GM19023 (cell line): ENCODE results near the gene MCM9.

Experiments
- ATAC-seq: cut with Tn5 transposase; IDR thresholded peaks from one replicate; pipeline ENCODE4 v1.9.1; 2021; ENCODE audit warnings: mild to moderate bottlenecking, moderate library complexity; ENCODE audit not compliant: unreplicated experiment

Gene MCM9

DNA sequence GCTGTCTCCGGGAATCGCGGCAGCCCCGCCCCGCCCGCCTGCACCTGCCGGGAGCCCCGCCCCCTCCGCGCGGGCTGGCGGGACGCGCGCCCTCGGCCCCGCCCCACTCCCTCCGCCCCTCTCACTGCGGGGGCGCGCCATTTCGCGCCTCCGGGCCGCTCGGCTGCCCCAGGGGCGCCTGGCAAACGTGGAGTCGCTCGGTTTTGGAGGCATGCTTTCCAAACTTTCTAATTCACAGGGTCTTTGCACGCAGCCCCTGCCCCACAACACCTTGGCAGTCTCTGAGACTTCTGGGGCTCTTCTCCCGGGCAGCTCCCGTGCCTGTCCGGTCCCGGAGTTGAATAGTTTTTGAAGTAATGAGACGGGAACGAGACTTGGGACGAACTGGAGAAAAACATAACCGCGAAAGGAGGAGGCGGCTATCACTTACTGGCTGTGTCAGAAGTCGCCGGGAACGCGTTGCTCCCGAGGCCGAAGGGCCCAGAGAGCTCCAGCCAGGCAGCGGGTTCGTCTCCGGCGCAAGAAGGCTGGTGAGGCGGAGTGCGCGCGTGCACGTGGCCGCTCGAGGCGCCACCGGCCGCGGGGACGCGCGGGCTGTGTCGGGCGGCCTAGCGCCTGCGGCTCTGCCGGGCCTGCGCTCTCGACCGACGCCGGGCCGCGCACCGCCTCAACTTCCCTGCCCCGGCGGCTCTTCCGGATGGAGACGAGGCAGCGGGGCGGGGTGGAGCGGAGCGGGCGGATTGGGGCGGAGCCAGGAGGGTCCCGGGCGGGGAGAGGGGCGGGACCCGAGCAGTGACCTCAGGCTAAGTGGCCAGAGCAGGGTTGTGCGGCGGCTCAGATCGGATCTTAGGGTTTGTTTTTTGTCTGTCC lies at the start of gene MCM9:
MCM9 (minus strand) TSS at position 699 of the 870 bp plus-strand sequence. CDS start 3,436 bp downstream, outside the sequence.
- peak; percentile 95 for ATAC-seq

DNA sequence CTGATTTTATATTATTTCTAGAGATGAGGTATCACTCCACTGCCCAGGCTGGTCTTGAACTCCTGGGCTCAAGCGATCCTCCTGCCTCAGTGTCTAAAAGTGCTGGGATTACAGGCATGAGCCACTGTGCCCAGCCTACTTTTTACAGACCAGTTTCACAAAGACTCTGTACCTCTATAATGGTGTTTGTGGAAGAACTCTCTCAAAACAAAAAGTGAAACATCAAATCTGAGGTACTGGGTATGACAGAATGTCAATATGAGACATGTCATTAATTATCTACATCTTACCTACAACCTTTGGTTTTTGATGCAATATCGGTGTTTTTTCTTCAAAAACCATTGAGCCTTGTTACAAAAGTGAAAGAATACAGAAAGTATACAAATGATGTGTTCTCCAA lies 49.4 kb upstream of the MCM9 start:
- no peak for ATAC-seq

DNA sequence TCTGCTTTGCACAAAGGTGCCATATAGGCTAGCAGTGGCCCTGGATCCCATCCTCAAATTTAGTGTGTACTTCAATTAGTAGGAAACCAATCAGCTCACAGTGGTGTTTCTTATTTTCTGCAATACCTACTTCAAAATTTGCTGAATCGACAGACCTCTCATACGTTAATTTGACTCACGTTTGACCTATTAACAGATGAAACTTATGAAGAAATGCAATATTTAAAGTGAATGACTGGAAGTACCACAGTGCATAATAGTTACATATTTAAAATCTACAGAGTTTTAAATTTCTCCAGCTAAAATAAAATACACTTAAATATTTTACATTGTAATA lies 47.6 kb upstream of the MCM9 start:
- no peak for ATAC-seq

DNA sequence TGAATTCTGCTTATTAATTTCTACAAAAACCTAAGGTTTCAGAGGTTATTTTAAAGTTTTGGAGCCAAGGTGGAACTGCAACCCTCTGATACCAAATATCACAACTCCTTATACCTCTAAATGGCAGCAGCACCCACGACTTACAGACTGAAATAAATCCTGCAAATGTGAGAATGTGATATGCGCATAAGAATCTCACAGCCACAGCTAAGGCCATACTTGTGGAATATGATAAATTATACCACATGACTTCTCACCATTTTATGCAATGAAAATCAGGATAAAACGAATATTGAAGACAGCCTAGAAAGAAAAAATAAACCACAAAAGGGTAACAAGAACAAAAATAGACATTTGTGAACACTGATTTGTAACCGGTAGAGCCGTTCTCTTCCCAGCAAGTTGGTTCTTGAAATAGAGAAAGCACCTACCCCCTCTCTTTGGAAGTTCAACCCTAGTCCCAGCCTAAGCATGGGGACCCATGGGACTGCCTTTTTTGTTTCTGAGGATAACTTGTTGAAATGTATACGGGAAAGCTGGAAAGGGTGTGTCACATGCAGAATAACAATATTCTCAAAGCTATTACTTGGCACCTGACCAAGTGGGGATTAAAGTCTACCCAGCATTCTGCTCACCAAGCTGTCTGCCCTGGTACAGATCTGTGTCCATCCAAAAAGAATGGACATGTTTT lies 47.1 kb upstream of the MCM9 start:
- ATAC-seq = no peak

DNA sequence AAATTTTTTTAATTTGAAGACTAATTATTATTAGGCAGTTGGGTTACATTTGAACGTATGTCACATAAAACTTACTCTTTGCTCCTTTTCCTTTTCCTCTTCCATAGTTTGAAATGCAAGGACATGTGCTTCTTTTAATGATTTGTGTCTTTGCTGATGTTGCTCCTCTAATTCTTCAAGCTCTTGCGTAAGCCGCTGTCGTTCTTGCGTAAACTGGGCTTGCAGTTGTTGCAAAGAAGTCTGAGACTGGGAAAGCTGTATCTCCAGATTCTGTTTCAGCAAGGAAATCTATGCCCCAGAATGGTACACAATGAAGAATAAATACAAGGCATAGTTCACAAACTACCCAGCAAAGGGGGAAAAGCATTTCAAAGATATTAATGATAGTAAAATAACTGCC lies 45.1 kb upstream of the MCM9 start:
- no peak for ATAC-seq

DNA sequence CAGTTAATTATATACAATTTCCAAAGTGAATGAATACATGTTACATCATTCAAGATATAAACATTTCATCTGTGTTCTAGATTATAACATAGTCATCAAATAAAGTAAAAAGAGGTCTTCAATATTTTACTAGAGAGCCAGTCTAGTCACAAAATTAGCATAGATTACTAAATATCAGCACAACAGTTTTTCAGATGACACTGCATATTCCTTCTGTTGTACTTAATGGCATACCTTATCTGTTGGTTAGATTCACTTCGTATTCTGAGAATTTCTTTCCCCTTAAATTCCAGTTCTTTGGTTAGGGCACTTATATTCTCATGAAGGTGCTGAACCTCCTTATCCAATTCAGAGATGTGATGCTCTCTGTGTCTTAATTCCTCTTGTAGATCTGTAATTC lies 39.8 kb upstream of the MCM9 start:
- no peak for ATAC-seq

DNA sequence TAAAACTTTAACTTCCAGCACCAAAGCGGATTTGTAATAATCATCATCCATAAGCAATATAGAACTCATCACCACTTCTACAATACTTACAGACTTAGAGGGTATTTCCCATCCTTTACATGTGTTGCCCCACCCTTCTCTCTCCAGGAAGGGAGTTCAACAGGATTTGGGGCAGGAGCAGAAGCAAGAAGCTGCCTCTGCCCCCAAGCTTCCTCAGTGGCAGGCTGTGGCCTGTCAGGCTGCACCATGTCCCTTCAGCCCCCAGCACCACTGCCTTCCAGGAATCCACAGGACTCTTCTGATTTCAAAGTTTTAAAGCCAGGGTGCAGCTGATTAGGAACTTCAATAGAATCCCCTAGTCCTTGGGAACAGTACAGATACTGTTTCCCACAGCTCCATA lies 36.7 kb upstream of the MCM9 start:
- ATAC-seq = no peak

DNA sequence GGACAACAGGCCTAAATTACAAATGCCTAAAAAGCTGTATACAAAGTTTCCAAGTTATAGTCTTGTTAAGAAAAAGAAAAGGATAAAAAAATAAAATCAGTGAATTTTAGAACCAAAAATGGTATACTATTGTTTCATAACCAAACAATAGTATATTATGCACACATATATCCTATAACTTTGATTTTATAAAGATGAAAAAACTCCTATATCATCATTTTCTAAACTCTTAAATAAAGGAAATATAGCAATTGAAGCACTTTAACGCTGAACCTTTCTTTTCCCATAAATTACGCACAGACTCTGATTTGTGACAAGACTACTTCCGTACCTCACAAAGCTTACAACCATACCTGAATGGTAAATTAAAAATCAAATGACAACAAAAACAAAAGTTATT lies 35.9 kb upstream of the MCM9 start:
- no peak for ATAC-seq

DNA sequence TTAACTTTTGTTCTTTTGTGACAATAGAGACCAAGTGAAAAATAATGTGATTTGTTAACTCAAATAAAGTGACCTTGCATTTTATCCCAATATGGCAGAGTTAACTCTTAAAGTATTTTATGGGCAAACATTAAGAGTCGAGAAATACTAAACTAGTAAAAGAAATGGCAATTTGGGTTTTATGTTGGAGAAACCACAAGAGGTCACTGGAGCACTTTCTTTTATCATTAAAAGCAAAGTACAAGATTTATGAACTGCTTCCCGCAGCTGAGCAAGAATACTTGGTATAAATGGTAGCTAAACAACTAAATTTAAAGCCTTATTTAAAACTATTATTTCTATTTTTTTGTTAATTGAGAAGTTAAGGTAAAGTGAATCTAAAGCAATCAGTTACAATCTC lies 33.5 kb upstream of the MCM9 start:
- no peak for ATAC-seq

DNA sequence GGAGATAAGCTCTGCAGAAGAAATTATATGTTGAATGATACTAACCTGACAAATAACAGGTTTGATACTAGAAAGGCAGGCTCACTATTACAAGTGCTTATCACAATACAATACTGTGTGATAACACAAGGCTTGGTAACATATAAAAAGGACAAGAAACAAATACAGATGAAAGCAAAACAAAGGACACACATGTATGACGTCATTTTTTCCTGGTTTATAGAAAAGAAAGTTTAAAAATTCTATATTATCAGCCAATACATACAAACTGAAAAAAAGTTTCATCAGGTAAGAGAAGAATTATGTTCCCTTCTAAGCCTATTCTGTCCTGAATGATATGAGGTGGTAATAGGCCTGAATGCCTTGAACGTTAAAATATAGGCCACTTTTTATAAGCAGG lies 32.3 kb upstream of the MCM9 start:
- no peak for ATAC-seq

DNA sequence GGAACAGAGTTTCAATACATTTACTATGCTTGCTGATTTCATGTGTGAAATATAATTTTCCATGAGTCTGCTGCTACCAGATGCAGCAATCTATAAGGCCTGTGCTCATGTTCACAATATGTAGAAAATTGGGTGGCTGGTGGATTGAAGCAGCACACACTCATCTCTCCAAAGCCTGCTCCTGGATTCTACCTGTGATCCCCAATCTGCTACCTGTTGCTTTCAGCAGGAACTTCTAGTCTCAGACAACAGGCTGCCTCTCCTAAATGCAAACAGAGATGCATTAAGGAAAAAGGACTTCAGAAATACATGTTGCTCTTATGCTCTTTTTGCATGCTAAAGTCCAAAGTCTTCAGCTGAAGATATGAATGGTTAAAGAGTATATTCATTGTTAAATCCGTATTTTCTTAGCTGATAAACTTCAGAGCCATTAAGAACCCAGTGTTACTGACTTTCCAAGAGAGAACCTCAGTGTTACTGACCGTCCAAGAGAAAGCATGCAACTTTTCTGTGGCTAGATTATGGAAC lies 30.9 kb upstream of the MCM9 start:
- no peak for ATAC-seq

DNA sequence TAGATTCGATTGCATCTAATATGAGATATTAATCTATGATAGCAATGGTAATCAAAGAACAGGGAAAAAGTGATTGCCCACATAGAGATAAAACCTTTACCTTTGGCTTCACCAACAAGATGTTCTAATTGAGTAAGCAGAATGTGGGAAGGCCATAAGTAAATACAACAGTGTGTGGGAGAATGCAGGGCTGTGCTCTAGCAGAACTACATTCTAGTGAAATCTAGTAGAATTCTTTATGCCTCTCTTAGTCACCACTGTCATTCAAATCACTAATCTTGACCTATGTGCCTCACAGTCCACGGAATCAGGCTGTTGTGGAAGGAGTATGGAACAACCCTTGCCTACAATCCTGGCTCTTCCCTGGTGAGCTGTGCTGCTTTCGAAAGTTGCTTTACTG lies 30.4 kb upstream of the MCM9 start:
- ATAC-seq = no peak

DNA sequence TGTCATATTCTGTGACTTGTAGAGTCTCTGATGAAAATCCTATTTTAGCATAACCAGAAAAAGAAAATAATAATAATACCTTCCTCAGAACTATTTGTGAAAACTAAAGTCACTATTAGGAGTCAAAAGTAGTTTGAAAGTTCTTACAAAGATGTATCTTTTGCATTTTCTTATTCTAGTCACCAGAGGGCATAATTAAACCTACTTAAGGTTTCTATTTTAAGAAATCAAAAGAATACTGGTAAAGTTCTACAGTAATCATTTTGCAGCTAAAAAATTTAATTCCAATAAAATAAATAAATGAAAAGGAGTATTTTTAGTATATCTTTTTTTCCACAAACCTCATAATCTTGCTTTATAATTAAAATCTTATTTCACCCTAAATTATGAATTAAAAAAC lies 28.0 kb upstream of the MCM9 start:
- ATAC-seq = no peak

DNA sequence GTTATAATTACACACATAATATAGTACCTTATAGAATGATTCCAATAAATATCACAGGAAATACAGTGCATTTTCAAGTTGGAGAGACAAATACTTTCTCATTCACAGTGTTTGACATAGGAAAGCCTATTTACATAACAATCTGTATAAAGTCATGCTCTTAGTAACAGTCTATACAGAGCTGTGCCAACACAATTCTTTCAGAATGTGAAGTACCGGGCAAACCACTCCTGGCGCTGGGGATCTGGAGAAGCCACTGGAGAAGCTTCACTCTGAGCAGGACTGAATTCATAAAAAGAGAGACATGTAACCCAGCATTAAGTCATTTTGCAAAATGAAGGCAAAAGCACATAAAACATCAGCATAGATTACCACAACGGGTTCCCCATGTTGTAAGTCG lies 24.9 kb upstream of the MCM9 start:
- no peak for ATAC-seq

DNA sequence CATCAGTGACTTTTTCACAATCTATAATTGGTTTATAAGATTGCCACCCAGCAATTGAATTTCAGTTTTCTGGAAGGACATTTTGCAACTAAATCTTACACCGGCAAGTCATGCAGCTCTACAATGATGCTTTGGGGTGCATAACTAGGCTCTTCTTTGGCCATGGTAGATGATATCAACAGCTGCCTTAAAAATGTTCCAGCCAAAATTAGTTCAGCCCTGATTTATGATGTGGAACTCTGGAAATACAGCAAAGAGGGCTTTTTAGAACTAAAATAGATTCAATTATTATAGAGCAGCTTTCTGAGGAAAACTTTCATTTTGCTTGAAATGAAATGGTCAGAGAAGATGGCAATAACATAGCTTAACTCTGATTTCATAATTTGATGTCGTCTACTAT lies 18.4 kb upstream of the MCM9 start:
- ATAC-seq = no peak

DNA sequence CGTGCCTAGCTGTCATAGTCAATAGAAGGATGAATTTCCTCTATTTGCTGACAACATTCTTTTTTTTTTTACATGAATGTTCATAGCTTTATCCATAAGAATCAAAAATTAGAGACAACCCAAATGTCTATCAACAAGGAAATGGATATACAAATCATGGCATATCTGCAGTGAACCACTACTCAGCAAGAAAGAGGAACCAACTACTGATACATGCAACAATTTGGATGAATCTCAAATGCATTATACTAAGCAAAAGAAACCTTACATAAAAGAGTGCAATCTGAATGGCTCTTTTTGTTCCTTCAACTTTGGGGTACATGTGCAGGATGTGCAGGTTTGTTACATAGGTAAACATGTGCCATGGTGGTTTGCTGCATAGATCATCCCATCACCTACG lies 17.7 kb upstream of the MCM9 start:
- no peak for ATAC-seq

DNA sequence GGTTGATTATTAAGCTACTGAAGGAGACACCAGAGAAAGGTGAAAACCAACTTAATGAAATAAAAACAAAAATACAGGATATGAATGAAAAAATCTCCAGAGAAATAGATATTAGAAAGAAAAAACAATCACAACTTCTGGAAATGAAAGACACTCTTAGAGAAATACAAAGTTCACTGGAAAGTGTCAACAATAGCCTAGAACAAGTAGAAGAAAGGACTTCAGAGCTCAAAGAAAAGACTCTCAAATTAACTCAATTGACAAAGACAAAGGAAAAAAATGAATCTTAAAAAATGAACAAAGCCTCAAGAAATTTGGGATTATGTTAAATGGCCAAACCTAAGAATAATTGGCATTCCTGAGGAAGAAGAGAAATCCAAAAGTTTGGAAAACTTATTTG lies 10.3 kb upstream of the MCM9 start:
- ATAC-seq = no peak

DNA sequence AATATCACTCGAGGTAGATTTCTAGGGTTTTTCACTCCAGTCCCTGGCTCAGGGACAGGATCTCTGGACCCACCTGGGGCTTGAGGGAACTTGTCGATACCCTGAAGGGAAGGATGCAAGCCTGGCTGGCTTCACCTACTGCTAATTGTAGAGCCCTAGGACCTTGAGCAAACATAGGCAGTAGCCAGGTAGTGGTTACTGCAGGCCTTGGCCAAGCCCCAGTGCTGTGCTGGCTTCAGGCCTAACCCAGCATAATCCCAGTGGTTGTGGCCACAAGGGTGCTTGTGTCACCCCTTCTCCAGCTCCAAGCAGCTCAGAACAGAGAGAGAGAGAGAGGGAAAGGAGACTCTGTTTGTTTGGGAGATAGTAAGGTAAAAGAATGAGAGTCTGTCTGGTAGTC lies 5.8 kb upstream of the MCM9 start:
- no peak for ATAC-seq

DNA sequence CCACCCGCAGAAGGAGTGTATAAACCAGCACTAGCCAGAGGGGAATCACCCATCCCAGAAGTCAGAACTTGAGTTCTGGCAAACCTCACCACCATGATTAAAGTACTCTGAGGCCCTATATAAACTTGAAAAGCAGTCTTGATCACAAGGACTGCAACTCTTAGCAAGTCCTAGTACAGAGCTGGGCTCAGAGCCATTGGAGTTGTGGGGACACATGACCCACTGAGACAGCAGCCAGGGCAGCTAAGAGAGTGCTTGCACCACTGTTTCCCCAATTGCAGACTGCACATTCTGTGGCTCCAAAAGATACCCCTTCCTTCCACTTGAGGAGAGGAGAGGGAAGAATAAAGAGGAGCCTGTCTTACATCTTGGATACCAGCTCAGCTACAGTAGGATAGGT lies 4.7 kb upstream of the MCM9 start:
- no peak for ATAC-seq

DNA sequence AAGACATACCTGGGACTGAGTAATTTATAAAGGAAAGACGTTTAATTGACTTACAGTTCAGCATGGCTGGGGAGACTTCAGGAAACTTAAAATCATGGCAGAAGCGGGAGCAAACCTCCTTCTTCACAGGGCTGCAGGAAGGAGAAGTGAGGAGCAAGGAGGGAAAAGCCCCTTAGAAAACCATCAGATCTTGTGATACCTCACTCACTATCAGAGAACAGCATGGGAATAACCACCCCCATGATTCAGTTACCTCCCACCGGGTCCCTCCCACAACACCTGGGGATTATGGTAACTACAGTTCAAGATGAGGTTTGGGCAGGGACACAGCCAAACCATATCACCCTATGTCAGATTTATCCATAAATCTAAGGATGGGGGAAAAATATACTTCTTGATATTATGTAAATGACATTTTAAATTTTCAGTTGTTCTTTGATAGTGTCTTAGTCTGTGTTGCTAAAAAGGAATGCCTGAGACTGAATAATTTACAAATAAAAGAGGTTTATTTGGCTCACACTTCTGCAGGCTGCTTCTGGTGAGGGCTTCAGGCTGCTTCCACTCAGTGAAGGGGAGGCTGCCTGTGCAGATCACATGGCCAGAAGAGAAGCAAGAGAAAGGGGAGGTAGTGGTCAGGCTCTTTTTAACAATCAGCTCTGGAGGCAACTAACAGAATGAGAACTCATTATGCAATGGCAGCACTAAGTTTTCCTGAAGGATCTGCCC lies 1.2 kb upstream of the MCM9 start:
- ATAC-seq = no peak

DNA sequence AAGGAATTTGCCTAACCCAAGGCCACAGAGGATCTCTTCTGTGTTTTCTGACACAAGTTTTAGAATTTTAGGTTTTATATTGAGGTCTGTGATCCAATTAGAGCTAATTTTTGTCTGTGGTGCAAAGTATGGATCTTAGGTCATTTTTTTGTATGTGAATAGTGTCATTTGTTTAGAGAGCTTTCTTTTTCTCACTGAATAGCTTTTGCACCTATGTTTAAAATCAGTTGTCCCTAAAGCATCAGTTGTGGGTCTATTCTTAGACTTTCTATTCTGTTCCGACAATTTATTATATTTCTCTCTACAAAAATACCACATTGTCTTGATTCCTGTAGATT lies 341 bp upstream of the MCM9 start:
- ATAC-seq = peak; percentile 1
